Measurements from ENCODE around the gene TMEM121B.
"Not testable (repeated sequence)": the region's sequence is repeated elsewhere in the genome, so short reads cannot be mapped to it uniquely, and the experiment has no call there.

The TMEM121B gene

DNA sequence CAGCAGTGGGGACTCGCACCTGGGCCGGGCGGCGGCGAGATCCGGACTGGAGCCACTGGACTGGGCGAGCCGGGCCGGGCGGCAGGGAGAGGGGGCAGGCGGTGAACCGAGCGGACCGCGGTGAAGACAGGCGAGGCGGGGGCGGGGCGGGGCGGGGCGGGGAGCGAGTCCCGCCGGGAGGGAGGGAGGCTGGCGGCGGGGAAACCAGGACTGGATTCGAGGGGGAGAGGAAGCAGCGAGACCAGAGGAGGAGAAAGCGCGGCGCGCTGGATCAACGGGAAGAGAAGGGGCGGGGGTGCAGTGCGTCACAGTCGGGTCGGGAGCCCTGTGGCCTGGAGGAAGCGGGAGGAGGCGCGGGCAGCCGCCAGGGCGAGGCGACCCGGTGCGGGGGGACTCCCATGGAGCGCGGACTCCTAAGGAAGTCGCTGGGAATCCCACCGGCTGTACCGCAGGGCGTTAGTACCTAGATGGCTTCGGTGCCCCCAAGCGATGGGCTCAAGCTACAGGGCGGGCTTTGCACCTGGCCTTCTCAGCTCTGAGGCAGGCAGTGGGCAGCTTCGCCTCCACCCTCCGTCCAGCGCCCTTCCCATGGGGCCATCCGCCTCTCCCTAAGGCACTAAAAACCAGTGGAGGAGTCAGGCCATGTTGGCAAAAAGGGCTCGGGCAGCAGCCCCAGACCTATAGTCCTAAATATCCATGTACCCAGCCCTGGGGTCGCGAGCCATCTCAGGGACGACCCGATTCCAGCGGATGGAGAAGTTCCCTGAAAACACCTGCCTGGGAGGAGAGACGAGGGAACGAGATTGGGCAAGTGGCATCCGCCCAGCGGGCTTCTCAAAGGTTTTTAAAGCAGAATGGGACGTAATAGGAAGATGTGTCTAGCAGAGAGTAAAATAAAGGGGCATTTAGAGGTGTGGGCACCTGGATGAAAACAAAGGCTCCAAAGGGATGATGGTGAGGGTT, at the start of gene TMEM121B:
Gene TMEM121B (minus strand): TSS at position 128 of the 963 bp plus-strand sequence. CDS start 233 bp downstream, outside the sequence.
- no peak for DNase-seq

DNA sequence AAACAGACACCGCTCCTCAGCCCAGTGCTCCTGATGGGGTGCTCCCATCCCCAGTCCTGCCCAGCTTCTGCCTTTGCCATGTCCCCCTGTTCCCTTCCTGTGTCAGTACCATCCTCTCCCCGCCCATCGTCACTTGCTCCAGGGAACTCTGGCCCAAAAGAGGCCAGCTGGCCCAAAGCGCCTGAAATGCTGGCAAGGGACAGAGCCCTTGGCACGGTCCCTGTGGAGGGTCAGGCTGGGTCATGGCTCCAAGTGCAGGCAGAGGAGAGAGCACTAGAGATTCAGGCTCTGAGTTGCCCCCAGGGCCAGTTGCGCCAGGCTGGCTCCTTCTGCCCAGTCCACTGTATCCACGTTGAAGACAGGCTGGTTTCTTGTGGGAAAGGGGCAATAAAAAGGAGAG, 46.3 kb upstream of the TMEM121B start:
- no peak for DNase-seq

GRCh38 chr22:17164392-17165024, 43.3 kb upstream of the TMEM121B start:
- DNase-seq: no peak

- DNase-seq: no peak
These were observed 41.6 kb upstream of the TMEM121B start for GRCh38 chr22:17162731-17163130.

GRCh38 chr22:17161991-17162390, 40.8 kb upstream of the TMEM121B start:
- no peak for DNase-seq

DNA sequence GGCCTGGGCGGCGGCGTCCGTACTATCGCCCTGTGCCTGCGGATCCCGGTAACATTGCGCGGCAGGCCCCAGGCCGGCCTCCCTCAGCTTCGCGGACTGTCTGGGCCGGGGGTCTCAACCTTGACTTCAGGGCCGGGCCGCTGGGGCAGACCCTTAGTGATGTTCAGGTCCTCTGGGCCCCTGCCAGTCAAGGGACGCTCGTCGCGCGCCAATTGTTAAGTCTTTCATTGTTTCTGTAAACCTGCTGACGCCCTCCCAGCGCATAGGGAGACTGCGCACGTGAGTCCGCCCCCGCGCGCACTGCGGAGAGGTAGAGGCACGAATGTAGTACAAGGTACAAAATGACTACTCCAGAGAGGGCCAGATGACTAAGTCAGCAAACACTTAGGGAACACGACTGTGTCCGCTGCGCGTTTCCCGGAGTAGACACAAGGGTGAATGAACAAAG, 38.4 kb upstream of the TMEM121B start:
- DNase-seq: peak; percentile 59 to 68

DNA sequence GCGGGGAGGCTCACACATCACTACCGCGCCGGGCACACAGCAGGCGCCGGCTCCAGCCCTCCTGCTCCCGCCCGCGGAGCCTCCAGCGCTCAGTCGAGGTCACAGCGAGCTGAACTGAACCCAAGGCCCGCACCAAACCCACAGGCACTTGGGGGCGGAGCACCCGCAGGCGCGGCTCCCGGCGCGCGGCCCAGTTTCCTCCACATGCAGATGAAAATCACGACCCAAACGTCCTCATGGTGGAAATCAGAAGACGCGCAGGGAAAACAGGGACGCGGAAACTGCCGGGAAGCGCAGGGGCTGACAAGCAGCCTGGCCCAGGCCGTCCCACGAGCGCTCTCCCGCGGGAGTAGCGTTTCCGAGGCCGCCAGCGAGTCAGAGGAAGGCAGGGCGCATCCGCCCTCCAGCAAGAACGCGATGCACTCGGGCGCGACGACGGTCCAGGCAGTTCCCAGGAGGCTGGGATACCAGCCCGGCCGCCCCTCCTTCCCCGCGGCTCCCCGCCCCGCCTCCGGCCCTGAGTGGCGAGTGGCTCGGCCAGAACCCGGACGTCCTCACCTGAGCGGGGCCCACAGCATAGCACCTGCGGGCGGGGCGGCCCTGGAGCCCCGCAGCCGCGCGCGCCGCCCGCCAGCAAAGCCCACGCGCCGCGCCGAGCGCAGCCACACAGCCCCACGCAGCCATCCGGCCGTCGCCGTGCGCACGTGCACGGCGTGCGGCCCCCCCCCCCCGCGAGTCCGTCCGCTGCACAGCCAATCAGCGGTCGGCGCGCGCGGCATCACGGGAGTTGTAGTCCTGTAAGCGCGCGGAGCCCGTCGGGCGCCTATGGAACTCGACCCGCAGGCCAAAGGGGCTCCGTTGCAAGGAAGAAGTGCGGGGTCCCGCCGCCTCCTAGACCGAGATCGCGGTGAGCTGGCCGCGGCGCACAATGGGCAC, 37.7 kb upstream of the TMEM121B start, which contains the start of gene HDHD5:
Gene HDHD5 (minus strand): TSS at position 710 of the 936 bp plus-strand sequence. CDS start 26 bp downstream, at position 684.
- DNase-seq: peak; percentile 84 to 86

GRCh38 chr22:17158176-17158567, 37.0 kb upstream of the TMEM121B start:
- DNase-seq: no peak

DNA sequence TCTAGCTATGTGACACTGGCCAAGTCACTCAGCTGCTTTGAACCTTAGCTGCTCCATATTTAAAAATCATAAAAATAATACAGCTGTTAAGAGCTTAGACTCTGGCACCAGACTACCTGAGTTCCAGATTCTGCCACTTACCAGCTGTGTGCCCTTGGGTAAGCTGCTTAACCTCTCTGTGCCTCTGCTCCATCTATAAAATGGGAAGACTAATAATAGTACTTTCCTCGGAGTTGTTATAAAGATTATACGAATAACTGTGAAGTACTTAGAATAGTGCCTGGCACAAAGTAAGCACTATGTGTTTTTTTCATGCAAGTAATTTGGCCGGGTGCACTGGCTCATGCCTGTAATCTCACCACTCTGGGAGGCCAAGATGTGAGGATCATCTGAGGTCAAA, 36.6 kb upstream of the TMEM121B start:
- no peak for DNase-seq

DNA sequence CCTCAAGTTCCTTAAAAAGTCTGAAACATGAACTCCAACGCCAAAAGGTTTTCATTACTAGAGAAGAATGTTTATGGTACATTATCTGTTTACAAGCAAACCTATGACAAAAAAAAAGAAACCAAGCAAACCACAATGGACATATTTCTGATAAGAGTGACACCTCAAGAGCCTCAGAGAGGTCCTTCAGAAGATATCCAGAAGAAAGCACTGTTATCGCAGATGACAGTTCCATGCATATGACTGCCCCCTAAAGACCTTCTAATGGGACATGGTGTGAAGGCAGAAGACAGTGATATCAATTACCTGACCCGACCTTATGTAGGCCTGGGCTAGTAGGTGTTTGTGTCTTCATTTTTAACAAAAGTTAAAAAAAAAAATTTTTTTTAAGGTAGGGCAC, 34.8 kb upstream of the TMEM121B start:
- no peak for DNase-seq

DNA sequence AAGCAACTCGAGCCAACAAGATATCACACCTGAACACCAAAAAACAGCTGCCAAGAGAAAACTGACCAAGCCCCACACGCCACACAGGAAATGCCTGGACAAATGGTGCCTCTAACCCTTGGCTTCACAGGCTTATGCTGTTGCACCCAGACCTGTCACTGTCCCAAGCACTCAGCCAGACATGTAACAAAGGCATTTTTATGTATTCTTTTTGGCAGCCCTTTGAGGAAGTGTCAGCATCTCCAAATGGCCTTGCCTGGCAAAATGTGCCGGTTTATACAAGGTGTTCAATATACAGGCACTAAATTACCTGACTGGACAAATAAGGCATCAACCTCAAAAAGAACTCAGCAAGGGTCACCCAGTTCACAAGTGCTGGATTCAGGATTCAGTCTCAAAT, 31.8 kb upstream of the TMEM121B start:
- DNase-seq: no peak

- DNase-seq: no peak
These were observed 31.2 kb upstream of the TMEM121B start for GRCh38 chr22:17152340-17152739.

DNA sequence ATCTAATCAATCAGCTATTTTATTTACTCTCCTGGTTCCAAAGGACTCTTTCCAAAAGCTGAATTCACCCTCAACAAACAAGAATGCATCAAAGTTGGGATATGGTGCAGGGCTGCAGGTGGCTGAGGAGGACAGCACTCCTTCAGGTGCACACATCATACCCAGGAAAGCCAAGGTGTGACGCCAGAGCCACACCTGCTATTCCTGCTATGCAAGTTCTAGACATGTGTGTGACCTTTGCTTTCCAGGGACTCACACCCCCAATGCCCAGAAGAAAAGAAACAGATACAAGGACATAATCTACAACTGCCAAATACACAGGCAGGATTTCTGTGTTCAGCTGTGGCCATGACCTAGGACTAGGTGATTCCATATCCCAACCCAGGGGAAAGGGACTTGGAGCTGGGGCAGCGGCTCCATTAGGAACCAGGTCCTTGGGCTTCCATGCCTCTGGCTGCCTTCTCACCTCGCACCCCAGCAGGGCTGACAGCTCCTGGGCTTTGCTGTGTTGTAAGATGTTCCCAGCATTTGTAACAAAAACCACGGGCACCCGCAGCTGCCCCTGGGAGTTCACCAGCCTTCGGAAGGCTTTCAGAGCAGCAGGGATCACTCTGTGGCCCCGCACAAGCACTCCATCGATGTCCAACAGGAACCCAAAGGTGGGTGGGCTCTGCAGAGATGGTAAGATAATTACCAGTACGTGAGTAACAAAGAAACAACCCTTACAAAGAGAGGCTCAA, 28.1 kb upstream of the TMEM121B start:
- DNase-seq: no peak

DNA sequence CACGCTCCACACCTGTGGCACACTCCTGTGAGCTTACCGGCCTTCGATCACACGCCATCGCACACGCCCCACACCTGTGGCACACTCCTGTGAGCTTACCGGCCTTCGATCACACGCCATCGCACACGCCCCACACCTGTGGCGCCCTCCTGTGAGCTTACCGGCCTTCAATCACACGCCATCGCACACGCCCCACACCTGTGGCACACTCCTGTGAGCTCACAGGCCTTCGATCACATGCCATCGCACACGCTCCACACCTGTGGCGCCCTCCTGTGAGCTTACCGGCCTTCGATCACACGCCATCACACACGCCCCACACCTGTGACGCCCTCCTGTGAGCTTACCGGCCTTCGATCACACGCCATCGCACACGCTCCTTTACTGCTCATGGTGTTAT, 26.3 kb upstream of the TMEM121B start:
- DNase-seq: not testable (repeated sequence)

DNA sequence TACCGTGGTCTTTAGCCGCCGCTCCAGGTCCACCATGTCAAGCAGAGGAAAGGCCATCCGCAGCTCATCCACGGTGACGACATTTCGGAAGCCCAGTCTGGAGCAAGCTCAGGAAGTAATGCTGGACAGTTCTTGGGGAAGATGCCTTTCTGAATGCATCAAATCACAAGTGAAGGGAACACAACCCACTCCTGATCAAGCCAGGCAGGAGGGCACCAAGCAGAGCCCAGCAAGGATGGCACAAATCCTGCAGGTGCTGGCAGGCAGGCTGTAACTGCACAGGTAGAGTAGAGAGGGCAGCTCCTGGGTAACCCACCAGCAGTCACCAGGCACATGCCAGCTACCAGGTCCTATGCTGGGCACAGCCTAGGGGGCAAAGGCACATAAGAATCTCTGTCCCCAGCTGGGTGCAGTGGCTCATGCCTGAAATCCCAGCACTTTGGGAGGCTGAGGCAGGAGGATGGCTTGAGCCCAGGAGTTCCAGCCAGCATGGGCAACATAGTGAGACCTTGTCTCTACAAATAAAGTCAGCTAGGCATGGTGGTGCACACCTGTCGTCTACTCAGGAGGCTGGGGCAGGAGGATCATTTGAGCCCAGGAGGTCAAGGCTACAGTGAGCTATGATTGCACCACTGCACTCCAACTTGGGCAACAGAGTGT, 24.0 kb upstream of the TMEM121B start:
- no peak for DNase-seq

GRCh38 chr22:17143826-17144225, 22.7 kb upstream of the TMEM121B start:
- DNase-seq: no peak

DNA sequence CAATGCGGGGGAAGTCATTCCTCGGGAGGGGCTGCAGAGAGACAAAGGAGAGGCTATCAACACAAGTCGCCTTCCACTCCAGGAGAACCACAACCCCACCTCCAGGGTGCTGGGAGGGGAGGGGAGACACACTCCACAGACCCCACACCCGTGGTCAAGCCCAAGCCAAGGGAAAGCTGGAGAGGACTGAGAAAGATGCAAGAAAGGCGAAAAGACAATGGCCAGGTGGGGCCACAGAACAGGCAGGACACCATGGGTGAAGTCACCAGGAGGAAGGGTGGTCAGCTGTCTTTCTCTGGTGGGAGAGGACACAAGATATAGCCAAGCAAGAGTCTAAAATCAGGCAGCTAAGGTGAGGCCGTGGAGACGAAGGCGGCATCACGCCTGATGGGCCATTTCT, 21.9 kb upstream of the TMEM121B start:
- no peak for DNase-seq

DNA sequence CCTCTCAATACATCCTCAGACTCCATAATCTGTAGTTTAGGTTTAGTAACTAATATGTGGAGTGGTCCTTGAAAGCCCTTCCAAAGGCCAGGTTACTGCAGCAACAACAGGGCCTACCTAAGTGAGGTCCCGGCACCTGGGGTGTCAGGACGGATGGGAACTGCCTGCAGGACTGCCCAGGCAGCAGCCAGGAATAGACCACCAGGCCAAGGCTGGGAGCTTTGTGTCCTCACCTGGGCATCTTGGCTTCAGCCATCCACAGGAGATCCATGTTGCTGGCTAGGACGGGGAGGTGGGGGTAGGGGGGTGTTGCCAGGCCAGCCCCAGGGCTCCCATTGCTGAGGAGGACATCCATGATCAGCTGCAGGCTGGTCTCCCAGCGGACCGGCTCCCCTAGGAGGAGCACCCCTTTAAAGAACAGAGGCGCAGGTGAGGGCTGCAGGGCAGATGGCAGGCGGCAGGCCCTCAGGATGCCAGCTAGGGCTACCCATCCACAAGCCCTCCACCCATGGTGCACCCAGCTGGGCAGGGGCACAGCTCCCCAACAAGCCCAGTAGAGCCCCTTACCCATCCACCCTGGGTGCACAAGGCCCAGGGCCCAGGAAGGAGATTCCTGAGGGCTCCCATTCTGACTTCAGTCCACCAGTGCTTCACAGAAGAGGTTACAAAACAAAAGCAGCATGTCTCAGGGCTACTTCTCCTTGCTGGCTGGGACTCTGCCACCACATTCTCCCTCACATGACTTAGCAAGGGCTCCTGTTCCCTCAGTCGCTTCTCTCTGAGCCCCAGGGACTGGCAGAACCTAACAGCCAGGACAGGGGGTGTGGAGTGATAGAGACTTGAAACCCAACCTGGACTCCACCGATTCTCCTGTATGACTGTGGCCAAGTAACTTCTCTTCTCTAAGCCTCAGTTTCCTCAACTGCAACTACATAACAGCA, 19.9 kb upstream of the TMEM121B start:
- no peak for DNase-seq

DNA sequence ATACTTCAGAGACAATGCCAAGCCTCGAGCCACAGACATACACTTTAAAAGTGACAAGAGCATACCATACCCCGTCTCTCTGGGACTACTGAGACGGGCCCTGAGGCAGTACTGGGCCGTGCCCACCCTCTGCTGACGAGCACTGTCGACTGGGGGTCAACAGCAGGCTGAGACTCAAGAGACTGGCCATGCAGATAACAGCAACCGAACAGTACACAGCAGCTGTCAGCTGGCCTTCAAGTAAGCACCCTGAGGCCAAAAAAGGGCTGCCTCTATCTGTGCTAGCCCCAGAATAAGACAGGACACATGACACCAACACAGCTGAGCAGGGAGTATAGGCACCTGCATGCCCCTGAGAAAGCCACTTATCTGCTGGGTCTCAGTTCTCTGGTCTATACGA, 18.9 kb upstream of the TMEM121B start:
- no peak for DNase-seq

- no peak for DNase-seq
These were observed 17.4 kb upstream of the TMEM121B start for GRCh38 chr22:17138513-17138912.
